Mononuclear cell (primary cell): ENCODE data around the gene PITPNC1. TPM values are rescaled to one million over a fixed set of nuclear protein-coding genes. Genes with fewer than 3 reads are reported as not detected.
A peak's percentile ranks its signal among the peaks of the same experiment; 100 is the strongest.

Source experiments
- H3K27me3 ChIP-seq: 2 replicates; pipeline ENCODE4 v1.6.0; 2011; ENCODE audit warnings: low read length, control low read depth; ENCODE audit not compliant: insufficient read depth
- H3K4me1 ChIP-seq: 2 replicates; pipeline ENCODE4 v1.5.1; 2011; ENCODE audit warnings: mild to moderate bottlenecking, low read length, control low read depth; ENCODE audit not compliant: insufficient read depth
- H3K4me3 ChIP-seq: 2 replicates; pipeline ENCODE4 v1.5.1; 2011; ENCODE audit warnings: mild to moderate bottlenecking, low read length, moderate library complexity
- H3K9me3 ChIP-seq: 2 replicates; pipeline ENCODE4 v1.5.1; 2011; ENCODE audit warnings: low read depth, mild to moderate bottlenecking, control low read depth, low read length
- total RNA-seq: library from RNA; depleted of rRNA; stranded (reverse); fragments of >200 nt; gene quantifications from one replicate; pipeline ENCODE4 v1.2.3, GENCODE V29; 2012

Gene PITPNC1
- total RNA-seq, 1 donor: 52.8 TPM

DNA sequence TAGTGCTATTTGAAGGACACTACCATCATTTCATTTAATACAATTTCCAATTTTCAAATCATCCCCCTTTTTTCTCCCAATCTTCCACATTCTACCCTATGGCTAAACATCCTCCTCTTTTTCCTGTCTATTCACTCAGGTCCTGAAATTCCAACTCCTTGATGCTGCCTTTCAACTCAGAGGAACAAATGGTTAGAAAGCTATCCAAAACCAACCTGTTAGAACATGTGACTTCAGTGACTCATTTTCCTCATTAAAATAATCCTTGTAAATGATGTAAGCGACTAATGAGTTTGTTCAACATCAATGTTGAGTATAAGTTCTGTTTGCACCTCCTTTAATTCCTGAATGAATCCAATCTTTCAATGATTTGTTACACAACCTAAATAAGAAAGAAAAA lies 16.2 kb upstream of the PITPNC1 start:
- Histone ChIP-seq H3K4me1 (peaks cover 62% of the 10 kb centered on the region), H3K27me3 (no peaks in the 10 kb centered on the region), H3K4me3 (no peak overlapping the region), H3K9me3 (no peaks in the 10 kb centered on the region)

DNA sequence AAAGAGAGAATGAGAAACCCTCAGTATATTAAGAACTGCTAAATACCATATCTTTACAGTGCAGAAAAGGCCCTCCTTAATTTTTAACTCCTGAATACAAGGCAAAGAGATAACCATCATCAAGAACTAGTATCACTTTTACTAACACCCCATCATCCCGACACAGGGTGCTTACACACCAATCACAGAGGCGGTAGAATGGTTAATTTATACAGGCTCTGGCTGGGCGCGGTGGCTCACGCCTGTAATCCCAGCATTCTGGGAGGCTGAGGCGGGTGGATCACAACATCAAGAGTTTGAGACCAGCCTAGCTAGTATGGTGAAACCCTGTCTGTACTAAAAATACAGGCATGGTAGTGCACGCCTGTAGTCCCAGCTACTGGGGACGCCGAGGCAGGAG lies 14.9 kb upstream of the PITPNC1 start:
- H3K4me1 ChIP-seq: peaks cover 60% of the 10 kb centered on the region
- H3K9me3 ChIP-seq: no peaks in the 10 kb centered on the region
- no peaks in the 10 kb centered on the region for H3K27me3 ChIP-seq
- H3K4me3 ChIP-seq: no peak overlapping the region

DNA sequence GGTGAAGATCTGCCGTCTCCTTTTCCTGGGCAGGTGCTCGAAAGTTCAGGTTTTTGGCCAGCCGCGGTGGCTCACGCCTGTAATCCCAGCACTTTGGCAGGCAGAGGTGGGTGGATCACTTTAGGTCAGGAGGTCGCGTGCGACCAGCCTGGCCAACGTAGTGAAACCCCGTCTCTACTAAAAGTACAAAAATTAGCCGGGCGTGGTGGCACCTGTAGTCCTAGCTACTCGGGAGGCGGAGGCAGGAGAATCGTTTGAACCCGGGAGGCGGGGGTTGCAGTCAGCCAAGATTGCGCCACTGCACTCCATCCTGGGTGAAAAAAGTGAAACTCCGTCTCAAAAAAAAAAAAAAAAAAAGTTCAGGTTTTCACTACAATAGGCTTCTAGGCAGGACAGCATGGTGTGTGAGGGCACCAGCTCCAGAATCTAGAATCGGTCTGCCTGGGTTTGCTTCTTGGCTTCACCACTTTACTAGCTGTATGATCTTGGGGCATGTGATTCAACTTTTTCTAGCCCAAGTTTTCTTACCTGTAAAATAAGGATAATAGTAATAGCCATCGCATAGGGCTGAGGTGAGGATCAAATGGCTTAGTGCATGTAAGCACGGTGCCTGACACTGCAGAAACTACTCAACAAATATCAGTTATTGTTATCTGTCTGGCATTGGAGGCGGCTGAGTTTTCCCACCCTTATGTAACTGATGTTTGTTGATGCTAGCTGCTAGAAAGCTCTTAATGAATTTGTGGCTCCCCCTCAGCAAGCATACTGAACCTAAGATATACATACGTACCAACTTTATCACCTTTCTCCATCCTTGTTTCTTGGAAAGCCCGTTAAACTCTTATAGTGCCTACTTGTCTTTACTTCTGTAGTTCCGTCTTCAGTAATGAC lies 12.0 kb upstream of the PITPNC1 start:
- Histone ChIP-seq H3K9me3 (no peaks in the 10 kb centered on the region), H3K4me1 (peaks cover 43% of the 10 kb centered on the region), H3K27me3 (no peaks in the 10 kb centered on the region), H3K4me3 (peak overlapping the region; percentile 98)

DNA sequence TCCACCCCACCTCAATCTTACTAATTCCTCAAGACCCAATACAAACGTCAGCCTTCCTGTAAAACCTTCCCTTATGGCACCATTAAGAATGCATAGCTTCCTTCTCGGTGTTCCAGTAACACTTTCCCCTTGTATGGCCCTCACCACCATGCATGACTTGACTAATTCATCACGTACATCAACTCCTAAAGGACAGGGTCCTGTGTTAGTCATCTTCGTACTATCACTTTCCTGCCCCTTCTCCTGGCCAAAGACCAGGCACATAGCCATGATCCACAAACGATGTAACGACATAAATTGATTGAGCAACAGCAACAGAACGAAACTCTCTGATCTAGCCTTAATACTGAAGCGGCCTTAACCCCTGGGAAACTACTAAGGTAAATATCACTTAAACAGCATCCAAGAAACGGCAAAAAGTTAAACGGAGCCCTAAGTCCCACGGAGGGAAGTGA lies 11.3 kb upstream of the PITPNC1 start:
- Histone ChIP-seq H3K27me3 (no peaks in the 10 kb centered on the region), H3K4me3 (peak overlapping the region; percentile 98), H3K9me3 (no peaks in the 10 kb centered on the region), H3K4me1 (peaks cover 38% of the 10 kb centered on the region)

DNA sequence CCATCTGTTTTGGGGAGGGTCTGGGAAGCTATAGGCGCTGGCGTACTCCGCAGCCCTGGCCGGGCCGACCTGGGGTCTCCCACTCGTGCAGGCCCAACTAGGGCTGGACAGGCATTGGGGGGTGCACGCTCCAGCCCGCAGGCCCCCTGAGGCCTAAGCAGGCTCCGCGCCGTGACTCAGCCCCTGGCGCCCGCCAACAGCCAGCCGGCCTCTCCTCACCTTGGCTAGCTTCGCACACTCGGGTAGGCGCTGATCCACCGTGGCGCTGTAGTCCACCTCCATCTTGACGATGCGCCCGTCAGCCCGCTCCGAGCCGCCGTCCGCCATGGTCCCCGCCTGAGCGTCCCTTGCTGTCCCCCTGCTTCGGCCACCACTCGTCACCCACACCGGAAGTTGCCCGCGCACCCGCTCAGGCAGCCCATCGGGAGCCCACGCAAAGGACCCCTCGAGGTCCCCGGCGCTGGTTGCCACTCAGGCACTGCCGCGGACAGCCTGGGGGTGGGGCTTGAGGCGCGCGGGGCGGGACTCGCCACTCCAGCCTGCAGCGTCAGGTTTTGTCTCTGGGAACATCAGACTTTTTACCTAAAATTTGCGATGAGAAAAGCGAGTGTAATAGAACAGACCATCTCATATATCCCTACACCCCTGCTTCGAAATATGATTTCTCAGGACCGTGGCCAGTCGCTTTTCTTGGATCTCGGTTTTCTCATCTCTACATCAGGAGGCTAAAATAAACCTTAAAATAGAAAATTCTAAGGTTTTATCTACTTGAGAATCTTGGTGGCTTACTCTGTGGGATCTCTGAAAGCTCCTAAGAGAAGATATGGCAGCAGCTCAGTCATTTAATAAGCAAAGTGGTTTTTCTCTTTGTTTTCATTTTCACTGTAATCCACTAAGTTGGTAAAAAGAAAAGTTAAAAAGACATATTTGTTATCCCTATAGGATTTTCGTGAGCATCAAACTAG lies 10.6 kb upstream of the PITPNC1 start, which contains the start of gene PSMD12:
Gene PSMD12 (minus strand): TSS at position 385 of the 965 bp plus-strand sequence. CDS start 58 bp downstream, at position 327.
- Histone ChIP-seq H3K4me3 (peak within 1 kb of the TSS; percentile 98), H3K27me3 (no peaks in the 10 kb centered on the region), H3K4me1 (peaks cover 35% of the 10 kb centered on the region), H3K9me3 (no peaks in the 10 kb centered on the region)

DNA sequence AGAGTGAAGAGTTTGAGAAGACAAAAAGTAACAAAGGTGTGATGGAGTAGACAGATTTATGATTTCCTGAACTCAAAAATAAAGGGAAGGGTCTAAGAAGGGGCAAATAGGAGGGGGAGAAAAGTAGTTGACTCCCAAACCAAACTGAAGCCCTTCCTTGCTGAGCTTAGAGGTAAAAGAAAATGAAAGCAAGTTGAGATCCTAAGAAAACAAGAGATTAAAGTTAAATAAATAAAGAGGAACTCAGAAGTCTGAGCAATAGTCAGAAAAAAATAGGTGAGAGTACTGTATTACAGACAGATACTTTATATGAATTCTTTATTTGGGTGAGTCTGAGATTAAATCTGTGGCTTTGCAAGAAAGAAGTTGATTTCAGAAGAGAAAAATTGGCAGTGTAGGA lies 7.4 kb upstream of the PITPNC1 start:
- Histone ChIP-seq H3K9me3 (no peaks in the 10 kb centered on the region), H3K4me3 (no peak overlapping the region), H3K27me3 (no peaks in the 10 kb centered on the region), H3K4me1 (peaks cover 15% of the 10 kb centered on the region)

DNA sequence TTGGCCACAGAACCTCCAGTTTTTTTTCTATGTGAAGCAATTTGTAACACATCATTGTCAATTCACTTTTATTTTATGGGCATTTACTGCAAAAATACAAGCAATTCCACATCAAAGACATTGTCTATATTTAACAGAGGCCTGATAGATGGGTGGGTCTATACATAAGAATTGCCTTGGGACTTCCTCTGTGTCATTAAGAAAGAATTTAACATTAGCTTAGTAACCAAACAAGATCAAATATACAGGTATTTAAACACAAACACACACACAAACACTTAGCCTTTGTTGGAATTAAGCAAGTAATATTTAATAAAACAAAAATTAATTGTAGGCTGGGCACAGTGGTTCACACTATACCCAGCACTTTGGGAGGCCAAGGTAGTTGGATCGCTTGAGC lies 4.3 kb upstream of the PITPNC1 start:
- Histone ChIP-seq H3K4me3 (no peak overlapping the region), H3K9me3 (no peaks in the 10 kb centered on the region), H3K4me1 (peaks cover 22% of the 10 kb centered on the region), H3K27me3 (no peaks in the 10 kb centered on the region)

DNA sequence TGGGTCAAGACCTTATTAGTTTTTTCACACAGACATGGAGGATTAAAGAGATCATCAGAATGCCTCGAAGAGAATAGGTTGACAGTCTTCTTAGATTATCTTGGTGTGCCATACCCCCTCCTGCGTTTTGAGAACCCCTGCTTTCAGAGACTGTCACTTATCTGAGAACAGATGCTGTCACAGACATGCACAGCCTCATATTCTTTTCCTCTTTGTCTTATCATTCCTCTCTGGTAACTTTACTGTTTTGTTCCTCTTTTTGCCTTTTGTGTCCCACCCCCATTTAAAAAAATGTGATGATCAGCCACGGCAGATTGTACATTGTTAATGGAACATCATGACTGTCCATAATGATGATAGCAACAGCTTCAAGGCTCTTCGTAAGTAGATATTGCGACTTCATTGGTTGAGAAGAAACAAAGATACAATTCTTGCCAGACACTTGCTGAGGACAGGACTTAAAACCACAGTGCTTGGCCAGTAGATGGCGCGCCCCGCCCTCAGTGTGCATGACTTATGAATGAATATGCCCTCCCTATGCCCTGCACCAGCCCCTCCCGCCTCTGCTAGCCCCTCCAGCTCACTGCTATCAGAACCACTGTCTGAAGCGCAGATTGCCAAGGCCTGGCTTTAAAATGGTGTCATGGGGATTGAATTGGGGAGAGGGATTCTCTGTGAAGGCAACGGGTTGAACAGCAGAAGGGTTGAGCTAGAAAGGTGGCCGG lies 2.6 kb upstream of the PITPNC1 start:
- Histone ChIP-seq H3K4me3 (no peak overlapping the region), H3K4me1 (peaks cover 29% of the 10 kb centered on the region), H3K9me3 (no peaks in the 10 kb centered on the region), H3K27me3 (no peaks in the 10 kb centered on the region)

DNA sequence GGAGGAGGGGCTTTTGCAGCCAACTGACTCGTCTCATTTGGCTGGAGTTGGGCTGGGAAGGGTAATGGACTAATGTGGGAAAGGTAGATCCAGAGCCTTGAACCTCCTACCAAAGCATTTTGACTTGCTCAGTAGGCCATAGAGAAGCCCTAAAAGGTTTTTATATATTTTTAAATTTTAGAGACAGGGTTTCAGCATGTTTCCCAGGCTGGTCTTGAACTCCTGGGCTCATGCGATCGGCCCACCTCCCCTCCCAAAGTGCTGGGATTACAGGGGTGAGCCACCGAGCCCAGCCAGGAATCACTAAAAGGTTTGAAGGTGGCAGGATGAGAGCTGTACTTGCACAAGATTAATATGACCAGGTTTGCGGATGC lies 2.0 kb upstream of the PITPNC1 start:
- Histone ChIP-seq H3K4me3 (no peak overlapping the region), H3K9me3 (no peaks in the 10 kb centered on the region), H3K27me3 (no peaks in the 10 kb centered on the region), H3K4me1 (peaks cover 32% of the 10 kb centered on the region)

DNA sequence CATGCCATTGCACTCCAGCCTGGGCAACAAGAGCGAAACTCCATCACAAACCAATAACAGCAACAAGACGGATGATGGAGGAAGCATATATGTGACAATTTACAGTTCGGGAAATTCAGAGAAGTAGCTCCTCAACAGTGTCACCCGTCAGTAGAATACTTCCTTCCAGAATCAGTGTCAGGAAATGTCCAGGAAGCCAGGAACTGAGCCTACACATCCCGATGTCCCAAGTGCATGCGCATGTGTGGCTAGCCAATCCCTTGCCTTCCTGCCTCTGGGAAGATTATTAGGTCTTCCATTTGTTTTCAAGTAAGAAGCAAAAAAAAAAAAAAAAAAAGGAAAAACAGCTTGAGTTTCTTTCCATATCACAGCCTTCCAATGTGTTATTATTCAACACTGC lies 1.4 kb upstream of the PITPNC1 start:
- peaks cover 35% of the 10 kb centered on the region for H3K4me1 ChIP-seq
- no peaks in the 10 kb centered on the region for H3K27me3 ChIP-seq
- H3K9me3 ChIP-seq: no peaks in the 10 kb centered on the region
- H3K4me3 ChIP-seq: no peak overlapping the region

DNA sequence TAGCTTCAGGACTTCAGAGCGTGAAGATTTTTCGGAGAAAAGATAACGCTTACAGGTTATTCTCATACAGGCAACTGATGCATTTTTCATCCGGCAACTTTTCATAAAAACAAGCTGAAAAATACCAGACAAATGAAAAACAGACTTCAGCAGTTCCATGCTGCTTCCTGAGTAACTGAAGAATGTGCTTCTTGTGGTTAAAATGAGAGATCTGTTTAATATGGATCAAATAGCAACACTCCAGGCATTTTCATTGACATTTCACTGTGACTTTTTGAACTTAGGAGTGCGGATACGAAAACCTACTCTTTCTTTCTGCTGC lies 705 bp upstream of the PITPNC1 start:
- no peaks in the 10 kb centered on the region for H3K27me3 ChIP-seq
- peak overlapping the region; percentile 94 for H3K4me3 ChIP-seq
- H3K9me3 ChIP-seq: no peaks in the 10 kb centered on the region
- H3K4me1 ChIP-seq: peaks cover 38% of the 10 kb centered on the region

DNA sequence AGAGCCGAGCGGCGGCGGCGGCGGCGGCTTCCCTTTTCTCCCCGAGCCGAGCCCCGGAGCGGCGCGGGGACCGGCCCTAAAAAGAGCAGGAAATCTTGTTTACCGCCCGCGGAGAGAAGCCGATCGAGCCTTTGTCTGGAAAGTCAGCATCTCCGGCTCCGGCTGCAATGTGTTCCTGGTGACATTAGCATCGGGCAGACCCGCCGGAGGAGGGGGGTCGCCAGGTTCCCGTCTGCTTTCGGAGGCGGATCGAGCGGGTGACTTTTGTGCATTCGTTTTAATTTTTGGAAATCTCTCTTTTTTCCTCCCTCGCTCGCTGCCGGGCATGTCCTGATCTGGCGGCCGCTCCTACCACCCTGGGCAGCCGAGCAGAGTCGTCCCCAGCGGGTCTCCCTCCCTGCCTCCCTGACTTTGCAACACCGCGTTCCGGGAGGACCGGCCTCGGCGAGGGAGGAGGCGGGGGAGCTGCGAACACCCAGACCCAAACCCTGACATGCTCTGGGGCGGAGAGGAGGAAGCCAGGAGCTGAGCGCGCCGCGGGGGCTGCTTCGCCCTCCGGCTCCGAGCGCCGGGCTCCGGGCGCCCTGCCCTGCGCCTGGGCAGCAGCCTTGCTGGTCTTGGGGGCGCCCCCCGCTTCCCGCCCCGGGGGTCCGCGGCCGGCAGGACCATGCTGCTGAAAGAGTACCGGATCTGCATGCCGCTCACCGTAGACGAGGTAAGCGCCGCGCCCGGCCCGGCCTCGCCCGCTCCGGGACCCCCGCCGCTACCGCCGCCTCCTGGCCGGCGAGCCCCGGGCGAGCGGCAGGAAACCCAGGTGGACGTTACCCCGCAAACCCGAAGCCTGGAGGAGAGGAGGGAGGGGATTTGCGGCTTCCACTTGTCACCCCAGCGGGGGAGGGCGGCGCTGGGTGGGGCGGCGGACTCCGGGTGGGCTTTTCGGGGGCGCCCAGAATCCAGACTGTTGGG lies 690 bp downstream of the PITPNC1 start:
- Histone ChIP-seq H3K27me3 (no peaks in the 10 kb centered on the region), H3K4me3 (peak overlapping the region; percentile 94), H3K4me1 (peaks cover 43% of the 10 kb centered on the region), H3K9me3 (no peaks in the 10 kb centered on the region)

DNA sequence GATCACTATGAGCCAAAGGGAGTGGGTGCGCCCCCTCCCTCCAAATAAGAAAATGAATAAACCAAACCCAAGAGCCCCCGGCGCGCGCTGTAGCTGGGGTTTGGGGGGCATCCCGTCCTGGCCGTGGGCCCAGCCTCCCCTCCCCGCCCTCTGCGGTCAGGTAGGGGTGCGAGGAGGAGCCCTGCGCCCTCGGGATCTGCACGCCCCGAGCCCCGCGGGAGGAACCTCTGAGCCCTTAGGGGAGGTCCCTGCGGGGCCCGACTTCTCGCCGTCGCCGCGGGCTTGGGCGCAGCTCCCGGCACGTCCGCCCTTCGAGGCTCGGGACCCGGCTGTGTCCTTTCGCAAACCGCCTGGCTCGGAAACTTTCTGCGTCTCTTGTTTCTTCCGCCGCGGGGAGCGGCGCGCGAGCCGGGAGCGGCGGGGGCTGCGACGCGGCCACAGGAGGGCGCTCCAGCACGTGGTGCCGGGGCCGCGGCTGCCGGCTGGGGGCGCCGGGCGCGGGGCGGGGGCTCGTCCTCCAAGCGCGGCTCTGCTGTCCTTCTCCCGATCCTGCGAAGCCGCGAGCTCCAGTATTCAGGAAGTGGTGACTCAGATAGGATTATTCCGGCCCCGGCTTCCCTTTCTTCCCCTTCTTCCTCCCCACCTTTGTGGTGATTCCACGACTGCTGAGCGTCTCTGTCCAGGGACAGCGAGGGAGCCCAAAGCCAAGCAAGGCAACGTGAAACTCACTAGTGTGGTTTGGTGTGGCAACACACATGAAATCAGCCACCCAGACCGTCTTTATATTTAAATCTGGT lies 1.6 kb downstream of the PITPNC1 start:
- Histone ChIP-seq H3K4me1 (peaks cover 43% of the 10 kb centered on the region), H3K9me3 (no peaks in the 10 kb centered on the region), H3K27me3 (no peaks in the 10 kb centered on the region), H3K4me3 (peak overlapping the region; percentile 94)
